OCI-LY7 (cell line): ENCODE results near the gene IL22RA2.

ENCODE experiments used
- EZH2phosphoT487 ChIP-seq: fragments of 200-600 bp; sonication (generic); IDR thresholded peaks from 2 replicates; pipeline ENCODE4 v1.6.1; 2018; ENCODE audit warnings: low read depth, borderline replicate concordance, mild to moderate bottlenecking, mixed run types, antibody characterized with exemption, low read length, moderate library complexity, mixed read lengths
- TF ChIP-seq, protein P1 (sequence below): fragments of 200-600 bp; sonication (generic); conservative IDR thresholded peaks from 2 replicates; pipeline ENCODE4 v1.5.1; 2014; ENCODE audit warnings: mild to moderate bottlenecking, antibody characterized with exemption, low read length, moderate library complexity, mixed read lengths

DNA sequence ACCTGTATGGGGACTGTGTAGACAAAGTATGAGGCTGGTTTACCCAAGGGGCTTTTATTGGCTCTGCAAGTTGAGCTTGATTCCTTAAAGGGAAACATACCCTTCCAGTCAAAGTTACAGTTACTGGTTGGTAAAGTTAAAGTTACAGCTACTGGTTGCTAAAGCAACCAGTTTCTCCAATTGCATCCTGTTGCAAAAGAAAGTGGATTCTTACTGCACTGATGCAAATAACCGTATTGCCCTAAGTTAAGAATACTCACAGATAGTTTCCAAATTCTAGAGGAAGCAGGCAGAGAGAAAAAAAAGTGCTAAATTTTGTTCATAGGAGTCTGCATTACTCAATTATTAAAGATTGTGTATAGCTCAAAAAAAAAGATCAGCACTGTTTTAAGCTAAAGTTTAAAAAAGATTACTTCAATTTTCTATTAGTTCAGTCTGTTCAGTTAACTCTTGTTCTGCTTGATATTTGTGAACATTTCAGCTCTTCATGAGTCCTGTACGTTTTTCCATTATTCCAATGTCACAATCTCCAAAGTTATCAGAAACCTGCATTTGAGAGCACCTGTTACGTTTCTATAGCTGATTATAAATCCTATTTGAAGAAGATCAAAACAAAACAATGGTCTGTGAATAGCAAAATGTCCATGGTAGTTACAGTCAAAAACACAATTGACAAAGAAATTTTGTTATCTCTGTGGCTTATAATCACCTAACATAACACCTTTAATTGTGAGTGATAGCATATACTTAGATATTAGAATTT lies 8.6 kb upstream of the IL22RA2 start:
- TF ChIP-seq, protein P1, sequence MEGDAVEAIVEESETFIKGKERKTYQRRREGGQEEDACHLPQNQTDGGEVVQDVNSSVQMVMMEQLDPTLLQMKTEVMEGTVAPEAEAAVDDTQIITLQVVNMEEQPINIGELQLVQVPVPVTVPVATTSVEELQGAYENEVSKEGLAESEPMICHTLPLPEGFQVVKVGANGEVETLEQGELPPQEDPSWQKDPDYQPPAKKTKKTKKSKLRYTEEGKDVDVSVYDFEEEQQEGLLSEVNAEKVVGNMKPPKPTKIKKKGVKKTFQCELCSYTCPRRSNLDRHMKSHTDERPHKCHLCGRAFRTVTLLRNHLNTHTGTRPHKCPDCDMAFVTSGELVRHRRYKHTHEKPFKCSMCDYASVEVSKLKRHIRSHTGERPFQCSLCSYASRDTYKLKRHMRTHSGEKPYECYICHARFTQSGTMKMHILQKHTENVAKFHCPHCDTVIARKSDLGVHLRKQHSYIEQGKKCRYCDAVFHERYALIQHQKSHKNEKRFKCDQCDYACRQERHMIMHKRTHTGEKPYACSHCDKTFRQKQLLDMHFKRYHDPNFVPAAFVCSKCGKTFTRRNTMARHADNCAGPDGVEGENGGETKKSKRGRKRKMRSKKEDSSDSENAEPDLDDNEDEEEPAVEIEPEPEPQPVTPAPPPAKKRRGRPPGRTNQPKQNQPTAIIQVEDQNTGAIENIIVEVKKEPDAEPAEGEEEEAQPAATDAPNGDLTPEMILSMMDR: no peak
- TF ChIP-seq EZH2phosphoT487: no peak
